Activated CD4-positive, alpha-beta T cell treated with anti-CD3 and anti-CD28 coated beads for 48 hours (primary cell): ENCODE data around the gene KRTAP6-2.

Experiments
- DNase-seq: peaks from one replicate; pipeline ENCODE4 v3.0.0-alpha.2; 2020

KRTAP6-2 gene

GRCh38 chr21:30598802-30599201 lies at the start of gene KRTAP6-2:
TSS of gene KRTAP6-2 (minus strand) at chr21:30598902. CDS start at chr21:30598874, 28 bp downstream.
- DNase-seq = no peak

- DNase-seq = no peak
Observed at GRCh38 chr21:30646904-30647414, 48.3 kb upstream of the KRTAP6-2 start.

GRCh38 chr21:30642564-30642963 lies 43.9 kb upstream of the KRTAP6-2 start, which contains the start of gene KRTAP20-3:
TSS of gene KRTAP20-3 (plus strand) at chr21:30642864.
- no peak for DNase-seq

- DNase-seq = no peak
Observed at GRCh38 chr21:30638686-30639085, 40.0 kb upstream of the KRTAP6-2 start.

GRCh38 chr21:30634906-30635305 lies 36.2 kb upstream of the KRTAP6-2 start, which contains the start of gene KRTAP20-2:
TSS of gene KRTAP20-2 (plus strand) at chr21:30635206. CDS start at chr21:30635264, 58 bp downstream.
- DNase-seq = no peak

- DNase-seq = no peak
Observed at GRCh38 chr21:30629200-30629599, 30.5 kb upstream of the KRTAP6-2 start.

- DNase-seq = no peak
Observed at GRCh38 chr21:30628109-30628508, 29.4 kb upstream of the KRTAP6-2 start.

- DNase-seq = no peak
Observed at GRCh38 chr21:30625449-30626165, 26.9 kb upstream of the KRTAP6-2 start.

GRCh38 chr21:30623362-30623761 lies 24.7 kb upstream of the KRTAP6-2 start:
- no peak for DNase-seq

- DNase-seq = no peak
Observed at GRCh38 chr21:30620522-30620921, 21.8 kb upstream of the KRTAP6-2 start, which contains the start of gene KRTAP20-4. TSS of gene KRTAP20-4 (plus strand) at chr21:30620627.

- no peak for DNase-seq
Observed at GRCh38 chr21:30620080-30620479, 21.4 kb upstream of the KRTAP6-2 start.

- no peak for DNase-seq
Observed at GRCh38 chr21:30616125-30616524, 17.4 kb upstream of the KRTAP6-2 start, which contains the start of gene KRTAP20-1. TSS of gene KRTAP20-1 (plus strand) at chr21:30616425. CDS start at chr21:30616455, 30 bp downstream.

GRCh38 chr21:30615199-30615598 lies 16.5 kb upstream of the KRTAP6-2 start:
- DNase-seq = no peak

- no peak for DNase-seq
Observed at GRCh38 chr21:30613836-30614235, 15.1 kb upstream of the KRTAP6-2 start, which contains the start of gene KRTAP6-1. TSS of gene KRTAP6-1 (minus strand) at chr21:30613930. CDS start at chr21:30613904, 26 bp downstream.

GRCh38 chr21:30612132-30612531 lies 13.4 kb upstream of the KRTAP6-2 start:
- DNase-seq = no peak

- no peak for DNase-seq
Observed at GRCh38 chr21:30605968-30606367, 7.3 kb upstream of the KRTAP6-2 start.

GRCh38 chr21:30600787-30601186 lies 2.1 kb upstream of the KRTAP6-2 start, which contains the start of gene KRTAP22-1:
TSS of gene KRTAP22-1 (plus strand) at chr21:30601087.
- DNase-seq = no peak

GRCh38 chr21:30592140-30592539 lies 6.6 kb downstream of the KRTAP6-2 start, which contains the start of gene KRTAP6-3:
TSS of gene KRTAP6-3 (plus strand) at chr21:30592440. CDS start at chr21:30592446, 6 bp downstream.
- no peak for DNase-seq

- DNase-seq = no peak
Observed at GRCh38 chr21:30590297-30590696, 8.4 kb downstream of the KRTAP6-2 start, which contains the start of gene KRTAP22-2. TSS of gene KRTAP22-2 (minus strand) at chr21:30590397.

GRCh38 chr21:30582870-30583269 lies 15.8 kb downstream of the KRTAP6-2 start:
- DNase-seq = no peak

- no peak for DNase-seq
Observed at GRCh38 chr21:30580132-30580531, 18.6 kb downstream of the KRTAP6-2 start.

GRCh38 chr21:30579346-30579745 lies 19.4 kb downstream of the KRTAP6-2 start:
- no peak for DNase-seq

- no peak for DNase-seq
Observed at GRCh38 chr21:30577766-30578165, 20.9 kb downstream of the KRTAP6-2 start.

- no peak for DNase-seq
Observed at GRCh38 chr21:30567617-30568016, 31.1 kb downstream of the KRTAP6-2 start.
